ENCODE measurements around the gene SFXN3.

The SFXN3 gene

DNA sequence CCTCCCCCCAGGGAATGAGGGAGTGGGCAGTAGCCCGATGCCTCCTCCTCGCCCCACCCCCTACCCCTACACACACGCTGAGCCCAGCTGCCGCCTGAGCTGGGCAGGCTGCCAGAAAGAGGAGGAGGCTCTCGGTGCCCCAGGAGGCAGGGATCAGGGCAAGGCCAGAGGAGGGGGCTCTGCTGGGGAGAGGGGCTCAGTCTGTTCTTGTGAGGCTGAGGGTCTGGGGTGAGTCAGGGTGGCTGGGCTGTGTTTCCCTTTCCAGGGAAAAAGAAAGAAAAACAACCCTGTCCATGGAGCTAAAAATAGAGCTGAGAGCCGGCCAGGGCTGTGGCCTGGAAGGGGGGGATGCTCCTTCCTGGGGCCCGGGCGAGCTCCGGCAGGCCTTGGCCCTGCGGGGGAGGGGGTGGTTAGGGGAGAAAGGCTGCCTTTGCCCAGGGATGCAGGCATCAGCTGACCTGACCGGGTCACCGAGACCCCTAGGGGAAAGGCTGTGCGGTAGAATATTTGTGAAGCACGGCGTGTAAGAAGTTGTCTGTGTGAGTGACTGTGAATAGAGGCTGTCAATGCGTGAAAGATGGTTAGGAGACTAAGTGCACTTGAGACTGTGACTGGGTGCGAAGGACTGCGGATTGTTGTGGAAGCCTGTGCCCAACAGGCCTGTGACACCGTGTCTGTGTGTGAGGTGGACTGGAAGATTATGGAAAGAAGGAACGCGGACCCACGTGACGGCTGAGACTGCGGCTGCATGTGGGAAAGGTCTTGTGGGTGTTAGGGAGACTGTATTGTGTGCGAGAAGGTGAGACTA lies 32.6 kb upstream of the SFXN3 start:
- Histone ChIP-seq H3K36me3 (peaks cover 9 to 17% (median 10%) of the 10 kb centered on the region in 3 donors), H3K27me3 (no peaks in the 10 kb centered on the region), H3K4me1 (peaks cover 0 to 45% (median 37%) of the 10 kb centered on the region in 4 donors), H3K27ac (peak overlapping the region; percentile 99 to 100), H3K9me3 (no peaks in the 10 kb centered on the region), H3K4me3 (peak overlapping the region; percentile 73 to 79)
- TF ChIP-seq, protein P1, sequence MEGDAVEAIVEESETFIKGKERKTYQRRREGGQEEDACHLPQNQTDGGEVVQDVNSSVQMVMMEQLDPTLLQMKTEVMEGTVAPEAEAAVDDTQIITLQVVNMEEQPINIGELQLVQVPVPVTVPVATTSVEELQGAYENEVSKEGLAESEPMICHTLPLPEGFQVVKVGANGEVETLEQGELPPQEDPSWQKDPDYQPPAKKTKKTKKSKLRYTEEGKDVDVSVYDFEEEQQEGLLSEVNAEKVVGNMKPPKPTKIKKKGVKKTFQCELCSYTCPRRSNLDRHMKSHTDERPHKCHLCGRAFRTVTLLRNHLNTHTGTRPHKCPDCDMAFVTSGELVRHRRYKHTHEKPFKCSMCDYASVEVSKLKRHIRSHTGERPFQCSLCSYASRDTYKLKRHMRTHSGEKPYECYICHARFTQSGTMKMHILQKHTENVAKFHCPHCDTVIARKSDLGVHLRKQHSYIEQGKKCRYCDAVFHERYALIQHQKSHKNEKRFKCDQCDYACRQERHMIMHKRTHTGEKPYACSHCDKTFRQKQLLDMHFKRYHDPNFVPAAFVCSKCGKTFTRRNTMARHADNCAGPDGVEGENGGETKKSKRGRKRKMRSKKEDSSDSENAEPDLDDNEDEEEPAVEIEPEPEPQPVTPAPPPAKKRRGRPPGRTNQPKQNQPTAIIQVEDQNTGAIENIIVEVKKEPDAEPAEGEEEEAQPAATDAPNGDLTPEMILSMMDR (IDR thresholded peaks at IDR 0.05): no peak
- intact Hi-C loops (cut with DNase I; ENCODE audit: low total_unique reads): no loop called here
- peak; percentile 88 to 94 for DNase-seq

DNA sequence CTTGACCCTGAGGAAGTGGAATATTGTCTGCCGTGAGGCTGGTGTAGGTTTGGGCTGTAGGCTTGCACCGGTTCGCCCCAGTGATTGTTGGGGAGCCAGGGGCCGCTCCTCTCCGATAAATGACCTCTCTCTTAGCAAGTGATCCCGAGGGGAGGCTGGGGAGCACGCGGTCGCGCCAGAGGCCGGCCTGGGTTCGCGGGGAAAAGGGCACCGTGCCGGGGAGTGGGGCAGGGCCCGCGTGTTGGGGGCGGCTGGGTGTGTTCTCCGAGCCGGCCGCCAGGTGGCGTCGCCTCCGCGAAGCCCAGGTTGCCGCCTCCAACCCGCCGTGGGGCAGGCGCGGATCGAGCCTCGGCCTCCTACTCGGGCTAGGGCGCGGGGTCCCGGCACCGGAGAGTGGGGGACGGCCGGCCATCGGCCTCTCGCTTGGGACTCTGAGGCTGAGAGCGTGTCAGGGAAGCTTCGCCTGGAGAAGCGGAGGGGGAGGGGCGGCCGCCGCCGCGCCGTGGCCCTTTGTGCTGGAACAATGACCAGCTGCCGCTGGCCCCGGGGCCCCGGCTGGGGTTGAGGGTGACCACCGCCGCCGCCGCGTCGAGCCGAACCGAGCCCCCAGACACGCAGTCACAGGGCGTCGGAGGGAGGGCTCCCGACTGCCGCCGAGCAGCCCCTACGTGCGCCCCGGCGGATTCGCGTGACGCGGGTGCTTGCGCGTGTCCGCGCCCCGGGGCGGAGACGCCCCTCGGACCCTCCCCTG lies 31.9 kb upstream of the SFXN3 start:
- peak overlapping the region; percentile 99 to 100 for H3K27ac ChIP-seq
- TF ChIP-seq, protein P1 (IDR thresholded peaks at IDR 0.05): peak; percentile 95 to 99
- peaks cover 0 to 53% (median 42%) of the 10 kb centered on the region in 4 donors for H3K4me1 ChIP-seq
- peak overlapping the region; percentile 73 to 79 for H3K4me3 ChIP-seq
- peaks cover 14 to 18% (median 17%) of the 10 kb centered on the region in 3 donors for H3K36me3 ChIP-seq
- no peaks in the 10 kb centered on the region for H3K27me3 ChIP-seq
- peak; percentile 78 to 91 for DNase-seq
- intact Hi-C loops (cut with DNase I; ENCODE audit: low total_unique reads): no loop called here
- H3K9me3 ChIP-seq: no peaks in the 10 kb centered on the region

DNA sequence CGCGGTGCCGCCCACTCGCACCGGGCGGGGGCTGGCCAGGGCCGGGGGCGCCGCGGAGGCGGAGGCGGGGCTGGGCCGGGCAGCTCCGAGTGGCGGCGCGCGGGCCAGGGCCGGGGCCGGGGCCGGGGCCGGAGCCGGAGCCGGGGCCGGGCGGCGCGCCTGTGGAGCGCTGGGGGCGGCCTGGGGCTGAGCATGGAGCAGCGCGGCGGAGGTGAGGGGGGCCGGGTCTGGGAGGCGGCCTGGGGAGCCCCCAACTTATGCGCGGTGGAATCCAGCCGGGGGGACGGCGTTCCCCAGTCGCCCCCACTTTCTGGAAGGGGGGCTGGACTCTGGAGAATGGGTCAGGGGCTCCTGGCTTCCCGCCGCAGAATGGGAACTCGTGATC lies 31.3 kb upstream of the SFXN3 start, which contains the start of gene LZTS2:
Gene LZTS2, plus strand, starts transcription at position 67 of the 385 bp plus-strand sequence. CDS start 2,731 bp downstream, outside the sequence.
- Histone ChIP-seq H3K36me3 (peaks cover 14 to 24% (median 22%) of the 10 kb centered on the region in 3 donors), H3K27me3 (no peaks in the 10 kb centered on the region), H3K9me3 (no peaks in the 10 kb centered on the region), H3K4me1 (peaks cover 0 to 56% (median 42%) of the 10 kb centered on the region in 4 donors), H3K27ac (peak within 1 kb of the TSS; percentile 99 to 100), H3K4me3 (peak within 1 kb of the TSS; percentile 73 to 79)
- intact Hi-C loops (cut with DNase I; ENCODE audit: low total_unique reads): no loop called here
- peak in 1 of 2 donors; percentile 75 for DNase-seq
- TF ChIP-seq, protein P1 (IDR thresholded peaks at IDR 0.05): no peak

DNA sequence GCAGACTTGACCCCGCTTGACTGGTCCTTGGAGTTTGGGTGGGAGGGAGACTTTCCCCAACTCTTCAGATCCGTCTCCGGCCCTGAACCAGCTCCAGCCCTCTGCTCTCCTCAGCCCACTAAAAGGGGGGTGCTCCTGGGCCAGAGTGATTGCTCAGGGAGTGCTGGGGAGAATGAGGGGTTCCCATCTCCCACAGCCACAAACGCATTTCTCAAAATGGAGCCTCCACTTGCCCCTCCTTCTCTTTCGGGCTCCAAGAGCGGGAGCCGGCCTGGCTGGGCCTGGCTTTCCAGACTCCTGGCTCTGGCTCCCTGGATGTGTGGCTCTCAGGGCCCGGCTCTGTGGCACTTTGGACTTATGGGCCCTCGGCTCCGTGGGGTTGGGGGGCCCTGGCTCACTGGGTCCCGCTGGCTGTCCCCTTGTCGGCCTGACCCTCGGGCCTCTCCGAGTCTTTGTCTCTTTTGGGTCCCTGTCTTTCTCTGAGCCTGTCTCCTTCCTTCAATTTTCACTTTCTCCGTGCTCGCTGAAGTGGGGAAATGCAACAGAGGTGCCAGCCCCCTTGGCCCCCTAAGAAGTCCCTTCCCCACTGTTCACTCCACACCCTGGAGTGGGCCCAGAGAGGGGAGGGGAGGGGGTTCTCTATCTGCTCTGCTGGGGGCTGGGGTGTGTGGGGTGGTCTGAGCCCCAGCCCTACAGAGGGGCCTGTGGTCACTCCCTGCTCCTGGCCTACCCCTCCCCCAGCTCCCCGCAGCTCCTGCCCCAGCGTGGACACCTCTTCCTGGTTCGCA lies 30.7 kb upstream of the SFXN3 start:
- peaks cover 0 to 56% (median 42%) of the 10 kb centered on the region in 4 donors for H3K4me1 ChIP-seq
- no peak for DNase-seq
- TF ChIP-seq, protein P1 (IDR thresholded peaks at IDR 0.05): no peak
- H3K27ac ChIP-seq: peak overlapping the region; percentile 99 to 100
- H3K36me3 ChIP-seq: peaks cover 20 to 30% (median 28%) of the 10 kb centered on the region in 3 donors
- H3K27me3 ChIP-seq: no peaks in the 10 kb centered on the region
- intact Hi-C loops (cut with DNase I; ENCODE audit: low total_unique reads): no loop called here
- no peaks in the 10 kb centered on the region for H3K9me3 ChIP-seq
- H3K4me3 ChIP-seq: peak overlapping the region; percentile 73 to 79

Measured in tibial artery (tissue), 4 donors.